Adrenal gland (tissue), 12 donors: ENCODE results near the gene KIAA1671. TPM values are rescaled to one million over a fixed set of nuclear protein-coding genes. Genes with fewer than 3 reads are reported as not detected.

Source experiments
- DNase-seq, 7 donors: peaks; one replicate each; pipeline ENCODE4 v3.0.0-alpha.2; 2019 to 2020
- H3K27ac ChIP-seq, 5 donors: fragments of 200-600 bp; sonication (generic) in 4 of 5; 1 replicate in 3 of 5; 2 replicates in 2 of 5; pipeline versions ENCODE4 v1.5.1 to v1.8.0; 2016 to 2020; ENCODE audit warnings: mild to moderate bottlenecking in 1 of 5
- H3K27me3 ChIP-seq: fragments of 200-600 bp; 2 replicates; pipeline ENCODE4 v1.8.0; 2021
- H3K36me3 ChIP-seq, 2 donors: fragments of 200-600 bp; replicated peaks in 1 of 2; 1 replicate in 1 of 2; 2 replicates in 1 of 2; pipeline versions ENCODE4 v1.5.1 to v1.8.0; 2018 to 2022
- H3K4me1 ChIP-seq, 2 donors: fragments of 200-600 bp; replicated peaks in 1 of 2; 1 replicate in 1 of 2; 2 replicates in 1 of 2; pipeline versions ENCODE4 v1.5.1 to v1.8.0; 2018 to 2021
- H3K4me3 ChIP-seq, 4 donors: fragments of 200-600 bp; sonication (generic) in 3 of 4; one replicate each; pipeline ENCODE4 v1.5.1; 2016 to 2018
- H3K9me3 ChIP-seq, 3 donors: fragments of 200-600 bp; sonication (generic) in 1 of 3; replicated peaks in 1 of 3; 1 replicate in 2 of 3; 2 replicates in 1 of 3; pipeline versions ENCODE4 v1.5.1 to v1.8.0; 2016 to 2021
- CTCF ChIP-seq, 6 experiments: fragments of 450-650 bp in 4 of 6; fragments of 200-600 bp in 2 of 6; sonication (generic) in 1 of 6; IDR thresholded peaks; 1 replicate in 5 of 6; 2 replicates in 1 of 6; pipeline versions ENCODE4 v1.5.1 to v1.8.0; 2016 to 2021; ENCODE audit warnings: antibody characterized with exemption in 6 of 6, mild to moderate bottlenecking in 2 of 6, moderate library complexity in 1 of 6
- POLR2A ChIP-seq, 2 donors: fragments of 450-650 bp; IDR thresholded peaks; one replicate each; pipeline ENCODE4 v1.6.1; 2017; ENCODE audit warnings: antibody characterized with exemption in 2 of 2, mild to moderate bottlenecking in 2 of 2, moderate library complexity in 1 of 2
- WGBS, 4 donors: extraction: QIAGEN DNeasy Blood & Tissue Kit in 2 of 4; methylation state at CpG; one replicate each; pipeline versions ENCODE4 v1.1.5 to v1.1.7; 2013 to 2017; 5-methylcytosine and 5-hydroxymethylcytosine counted together
- intact Hi-C, 2 donors: fragments of 100-400 bp; cut with DNase I; formaldehyde crosslinking; loops; one replicate each; pipeline versions ENCODE4 v1.14.1 to v1.15.0; 2022 to 2023
- polyA plus RNA-seq, 3 donors: library from polyadenylated mRNA; stranded (reverse); fragments of 200-250 nt in 2 of 3; fragments of 350-450 nt in 1 of 3; fragmentation: Illumina TruSeq in 1 of 3; extraction: RNeasy Lipid Tissue Mini Kit (QIAGEN cat#74804) in 1 of 3; gene quantifications; one replicate each; pipeline ENCODE4 v1.2.3, GENCODE V29; 2013 to 2014
- total RNA-seq, 9 donors: library from RNA; depleted of rRNA in 4 of 9; stranded (reverse); fragments of >200 nt in 4 of 9; fragments of 120-200 nt in 1 of 9; fragmentation: NEBNext Ultra II Directional in 1 of 9; extraction: Animal tissue kit (Norgen Biotek cat#: 25700) in 1 of 9; gene quantifications; one replicate each; pipeline versions ENCODE4 v1.1.0 to v1.2.4, GENCODE V29; 2013 to 2023
- donor health status: healthy with polysubstance abuse.
- donor health status: Bipolar disorder and iron deficiency.
- donor health status: DM: yes; HTN: yes; CAD: no.
- donor health status: DM: no; HTN: no; CAD: no.
- donor health status: DM: no; HTN: no; CAD: no.
- donor health status: DM: yes; HTN: yes; CAD: no.

The KIAA1671 gene
- total and polyA plus RNA-seq, 12 donors: 5.3 to 71.0 (median 45.8) TPM

GRCh38 chr22:24947881-24948280, 4.6 kb upstream of the KIAA1671 start:
- TF ChIP-seq CTCF (IDR thresholded peaks at IDR 0.05) (no peak), POLR2A (IDR thresholded peaks at IDR 0.05) (no peak)
- 73 to 78% (median 76%) methylated on average over 12 of the region's 12 CpGs for WGBS, 4 donors
- H3K9me3 ChIP-seq: no peaks in the 10 kb centered on the region
- H3K36me3 ChIP-seq: no peaks in the 10 kb centered on the region
- no peaks in the 10 kb centered on the region for H3K4me1 ChIP-seq
- H3K27me3 ChIP-seq: no peaks in the 10 kb centered on the region
- no peak overlapping the region for H3K4me3 ChIP-seq
- intact Hi-C loops: no loop called here
- no peak overlapping the region for H3K27ac ChIP-seq
- DNase-seq: no peak

- DNase-seq: no peak
- intact Hi-C loops: no loop called here
- Histone ChIP-seq H3K4me3 (no peak overlapping the region), H3K27me3 (no peaks in the 10 kb centered on the region), H3K36me3 (no peaks in the 10 kb centered on the region), H3K9me3 (no peaks in the 10 kb centered on the region), H3K4me1 (peaks cover 0 to 3% of the 10 kb centered on the region in 2 donors), H3K27ac (no peak overlapping the region)
- no peak for TF ChIP-seq POLR2A (IDR thresholded peaks at IDR 0.05)
- no peak for TF ChIP-seq CTCF (IDR thresholded peaks at IDR 0.05)
- WGBS, 4 donors: 86 to 88% (median 87%) methylated on average over 13 of the region's 13 CpGs
Observed at GRCh38 chr22:24948356-24949202, 3.9 kb upstream of the KIAA1671 start.

GRCh38 chr22:24950272-24950902, 2.1 kb upstream of the KIAA1671 start:
- 30 to 45% (median 31%) methylated on average over 7 of the region's 7 CpGs for WGBS, 4 donors
- H3K36me3 ChIP-seq: no peaks in the 10 kb centered on the region

More at GRCh38 chr22:24950272-24950902, 2.1 kb upstream of the KIAA1671 start:
- Histone ChIP-seq H3K27ac (no peak overlapping the region), H3K9me3 (no peaks in the 10 kb centered on the region), H3K27me3 (no peaks in the 10 kb centered on the region), H3K4me1 (peaks cover 16 to 21% of the 10 kb centered on the region in 2 donors), H3K4me3 (no peak overlapping the region)
- DNase-seq: no peak
- intact Hi-C loops: loop anchor here in 1 of 2 donors (5.0 kb wide), 2 partner anchors 77 to 97 kb away; no protein-coding TSS in a partner anchor
- no peak for TF ChIP-seq POLR2A (IDR thresholded peaks at IDR 0.05)
- no peak for TF ChIP-seq CTCF (IDR thresholded peaks at IDR 0.05)
